Measurements from ENCODE around the gene RAB3IL1.

The RAB3IL1 gene

GRCh38 chr11:61855939-61856680, 61.3 kb downstream of the RAB3IL1 start:
- Histone ChIP-seq H3K23ac (ENCODE audit: low read length) (no peak overlapping the region), H3K9me3 (ENCODE audit: insufficient read depth, low read depth, low read length) (no peaks in the 10 kb centered on the region)
- no CpG with 5 or more reads among the region's 12 CpGs for WGBS (ENCODE audit: extremely low coverage, insufficient coverage, insufficient read length)

GRCh38 chr11:61854966-61855714, 62.2 kb downstream of the RAB3IL1 start:
- H3K79me2 ChIP-seq (ENCODE audit: control insufficient read depth, insufficient read depth, low read length, poor library complexity): no peaks in the 10 kb centered on the region
- H3K79me1 ChIP-seq (ENCODE audit: low read length): no peaks in the 10 kb centered on the region
- no CpG with 5 or more reads among the region's 14 CpGs for WGBS (ENCODE audit: extremely low coverage, insufficient coverage, insufficient read length)
- no peak overlapping the region for H4K8ac ChIP-seq (ENCODE audit: low read depth, low read length)
- no peak overlapping the region for H2BK5ac ChIP-seq (ENCODE audit: low read depth, low read length, poor library complexity)
- no peak overlapping the region for H2AFZ ChIP-seq (ENCODE audit: insufficient read depth, low read length, poor library complexity)
- H2BK120ac ChIP-seq (ENCODE audit: insufficient read depth, low read length, poor library complexity): no peak overlapping the region
- peaks cover 75 to 77% of the 10 kb centered on the region in 2 experiments for H3K36me3 ChIP-seq (ENCODE audit: control insufficient read depth in 1 of 2, insufficient read depth in 2 of 2, low read length in 2 of 2)
- no peak overlapping the region for H3K4me2 ChIP-seq (ENCODE audit: low read length)
- H3K27me3 ChIP-seq (ENCODE audit: insufficient read depth, low read length): no peaks in the 10 kb centered on the region
- no peak overlapping the region for H2AK5ac ChIP-seq (ENCODE audit: low read length)
- H3K4ac ChIP-seq (ENCODE audit: low read depth, low read length): no peak overlapping the region
- no peak overlapping the region for H4K12ac ChIP-seq (ENCODE audit: low read depth, low read length)
- no peak overlapping the region for H4K91ac ChIP-seq (ENCODE audit: low read depth, low read length)
- no peaks in the 10 kb centered on the region for H3K9me3 ChIP-seq (ENCODE audit: insufficient read depth, low read depth, low read length)
- H3K23ac ChIP-seq (ENCODE audit: low read length): no peak overlapping the region
- H2BK12ac ChIP-seq (ENCODE audit: low read length): no peak overlapping the region
- no peak overlapping the region for H3K14ac ChIP-seq (ENCODE audit: low read length)
- H3K4me1 ChIP-seq (ENCODE audit: control insufficient read depth in 1 of 2, insufficient read depth in 2 of 2, low read length in 2 of 2): no peaks in the 10 kb centered on the region
- H3K27ac ChIP-seq (ENCODE audit: low read depth, low read length): no peak overlapping the region
- H3K18ac ChIP-seq (ENCODE audit: low read length): no peak overlapping the region
- no peak overlapping the region for H3K9ac ChIP-seq (ENCODE audit: low read length)
- H3K4me3 ChIP-seq (ENCODE audit: low read depth, low read length): no peak overlapping the region
- DNase-seq: no peak

More at GRCh38 chr11:61855939-61856680, 61.3 kb downstream of the RAB3IL1 start:
- DNase-seq: no peak
- Histone ChIP-seq H3K9ac (ENCODE audit: low read length) (no peak overlapping the region), H4K8ac (ENCODE audit: low read depth, low read length) (no peak overlapping the region), H3K79me2 (ENCODE audit: control insufficient read depth, insufficient read depth, low read length, poor library complexity) (no peaks in the 10 kb centered on the region), H3K4me3 (ENCODE audit: low read depth, low read length) (no peak overlapping the region), H2AK5ac (ENCODE audit: low read length) (no peak overlapping the region), H2BK120ac (ENCODE audit: insufficient read depth, low read length, poor library complexity) (no peak overlapping the region), H2BK5ac (ENCODE audit: low read depth, low read length, poor library complexity) (no peak overlapping the region), H3K79me1 (ENCODE audit: low read length) (no peaks in the 10 kb centered on the region), H3K27ac (ENCODE audit: low read depth, low read length) (no peak overlapping the region), H2AFZ (ENCODE audit: insufficient read depth, low read length, poor library complexity) (no peak overlapping the region), H3K4me2 (ENCODE audit: low read length) (no peak overlapping the region), H3K36me3 (ENCODE audit: control insufficient read depth in 1 of 2, insufficient read depth in 2 of 2, low read length in 2 of 2) (peaks cover 77 to 79% of the 10 kb centered on the region in 2 experiments), H2BK12ac (ENCODE audit: low read length) (no peak overlapping the region), H3K14ac (ENCODE audit: low read length) (no peak overlapping the region), H4K91ac (ENCODE audit: low read depth, low read length) (no peak overlapping the region), H3K27me3 (ENCODE audit: insufficient read depth, low read length) (no peaks in the 10 kb centered on the region), H3K18ac (ENCODE audit: low read length) (no peak overlapping the region), H3K4me1 (ENCODE audit: control insufficient read depth in 1 of 2, insufficient read depth in 2 of 2, low read length in 2 of 2) (no peaks in the 10 kb centered on the region), H4K12ac (ENCODE audit: low read depth, low read length) (no peak overlapping the region), H3K4ac (ENCODE audit: low read depth, low read length) (no peak overlapping the region)

GRCh38 chr11:61854206-61854895, 63.0 kb downstream of the RAB3IL1 start:
- peaks cover 74 to 76% of the 10 kb centered on the region in 2 experiments for H3K36me3 ChIP-seq (ENCODE audit: control insufficient read depth in 1 of 2, insufficient read depth in 2 of 2, low read length in 2 of 2)
- no CpG with 5 or more reads among the region's 17 CpGs for WGBS (ENCODE audit: extremely low coverage, insufficient coverage, insufficient read length)

GRCh38 chr11:61853698-61854169, 63.6 kb downstream of the RAB3IL1 start:
- Histone ChIP-seq H3K79me2 (ENCODE audit: control insufficient read depth, insufficient read depth, low read length, poor library complexity) (no peaks in the 10 kb centered on the region), H3K14ac (ENCODE audit: low read length) (no peak overlapping the region), H4K8ac (ENCODE audit: low read depth, low read length) (no peak overlapping the region), H2BK5ac (ENCODE audit: low read depth, low read length, poor library complexity) (no peak overlapping the region), H3K4me3 (ENCODE audit: low read depth, low read length) (no peak overlapping the region), H3K79me1 (ENCODE audit: low read length) (no peaks in the 10 kb centered on the region), H3K4me2 (ENCODE audit: low read length) (no peak overlapping the region), H4K12ac (ENCODE audit: low read depth, low read length) (no peak overlapping the region), H3K36me3 (ENCODE audit: control insufficient read depth in 1 of 2, insufficient read depth in 2 of 2, low read length in 2 of 2) (peaks cover 76 to 79% of the 10 kb centered on the region in 2 experiments), H3K9me3 (ENCODE audit: insufficient read depth, low read depth, low read length) (no peaks in the 10 kb centered on the region), H3K27me3 (ENCODE audit: insufficient read depth, low read length) (no peaks in the 10 kb centered on the region), H2BK120ac (ENCODE audit: insufficient read depth, low read length, poor library complexity) (no peak overlapping the region), H2AK5ac (ENCODE audit: low read length) (no peak overlapping the region), H3K4ac (ENCODE audit: low read depth, low read length) (no peak overlapping the region), H2AFZ (ENCODE audit: insufficient read depth, low read length, poor library complexity) (no peak overlapping the region), H3K23ac (ENCODE audit: low read length) (no peak overlapping the region), H3K18ac (ENCODE audit: low read length) (no peak overlapping the region), H4K91ac (ENCODE audit: low read depth, low read length) (no peak overlapping the region), H2BK12ac (ENCODE audit: low read length) (no peak overlapping the region), H3K9ac (ENCODE audit: low read length) (no peak overlapping the region), H3K4me1 (ENCODE audit: control insufficient read depth in 1 of 2, insufficient read depth in 2 of 2, low read length in 2 of 2) (no peaks in the 10 kb centered on the region), H3K27ac (ENCODE audit: low read depth, low read length) (no peak overlapping the region)
- WGBS (ENCODE audit: extremely low coverage, insufficient coverage, insufficient read length): no CpG with 5 or more reads among the region's 13 CpGs
- DNase-seq: no peak

More at GRCh38 chr11:61854206-61854895, 63.0 kb downstream of the RAB3IL1 start:
- Histone ChIP-seq H3K9me3 (ENCODE audit: insufficient read depth, low read depth, low read length) (no peaks in the 10 kb centered on the region), H3K4ac (ENCODE audit: low read depth, low read length) (no peak overlapping the region), H2BK120ac (ENCODE audit: insufficient read depth, low read length, poor library complexity) (no peak overlapping the region), H3K14ac (ENCODE audit: low read length) (no peak overlapping the region), H4K12ac (ENCODE audit: low read depth, low read length) (no peak overlapping the region), H2AK5ac (ENCODE audit: low read length) (no peak overlapping the region), H3K23ac (ENCODE audit: low read length) (no peak overlapping the region), H2BK12ac (ENCODE audit: low read length) (no peak overlapping the region), H3K4me2 (ENCODE audit: low read length) (no peak overlapping the region), H2BK5ac (ENCODE audit: low read depth, low read length, poor library complexity) (no peak overlapping the region), H3K27me3 (ENCODE audit: insufficient read depth, low read length) (no peaks in the 10 kb centered on the region), H4K8ac (ENCODE audit: low read depth, low read length) (no peak overlapping the region), H2AFZ (ENCODE audit: insufficient read depth, low read length, poor library complexity) (no peak overlapping the region), H3K9ac (ENCODE audit: low read length) (no peak overlapping the region), H3K18ac (ENCODE audit: low read length) (no peak overlapping the region), H3K4me1 (ENCODE audit: control insufficient read depth in 1 of 2, insufficient read depth in 2 of 2, low read length in 2 of 2) (no peaks in the 10 kb centered on the region), H4K91ac (ENCODE audit: low read depth, low read length) (no peak overlapping the region), H3K79me2 (ENCODE audit: control insufficient read depth, insufficient read depth, low read length, poor library complexity) (no peaks in the 10 kb centered on the region), H3K4me3 (ENCODE audit: low read depth, low read length) (no peak overlapping the region), H3K27ac (ENCODE audit: low read depth, low read length) (no peak overlapping the region), H3K79me1 (ENCODE audit: low read length) (no peaks in the 10 kb centered on the region)
- no peak for DNase-seq

All from trophoblast cell (in vitro differentiated cells and primary cell).